ENCODE measurements around the gene NAALADL2. TPM values are rescaled to one million over a fixed set of nuclear protein-coding genes. Genes with fewer than 3 reads are reported as not detected.

The NAALADL2 gene
- total RNA-seq, 6 donors from 2014 or later: 4.4 to 12.6 (median 6.3) TPM

GRCh38 chr3:175591375-175591774 lies 732.2 kb downstream of the NAALADL2 start:
- ATAC-seq (ENCODE audit: low FRiP score in 2 of 2) (no peak), DNase-seq (no peak)
- peaks cover 0 to 5% (median 0%) of the 10 kb centered on the region in 4 donors for H3K9me3 ChIP-seq
- WGBS, 2 donors: 87 to 97% methylated on average over 1 of the region's 1 CpG
- H3K4me1 ChIP-seq: no peaks in the 10 kb centered on the region
- TF ChIP-seq POLR2A (IDR thresholded peaks at IDR 0.05): no peak
- no peak for TF ChIP-seq POLR2AphosphoS5 (IDR thresholded peaks at IDR 0.05)
- TF ChIP-seq, protein P1, sequence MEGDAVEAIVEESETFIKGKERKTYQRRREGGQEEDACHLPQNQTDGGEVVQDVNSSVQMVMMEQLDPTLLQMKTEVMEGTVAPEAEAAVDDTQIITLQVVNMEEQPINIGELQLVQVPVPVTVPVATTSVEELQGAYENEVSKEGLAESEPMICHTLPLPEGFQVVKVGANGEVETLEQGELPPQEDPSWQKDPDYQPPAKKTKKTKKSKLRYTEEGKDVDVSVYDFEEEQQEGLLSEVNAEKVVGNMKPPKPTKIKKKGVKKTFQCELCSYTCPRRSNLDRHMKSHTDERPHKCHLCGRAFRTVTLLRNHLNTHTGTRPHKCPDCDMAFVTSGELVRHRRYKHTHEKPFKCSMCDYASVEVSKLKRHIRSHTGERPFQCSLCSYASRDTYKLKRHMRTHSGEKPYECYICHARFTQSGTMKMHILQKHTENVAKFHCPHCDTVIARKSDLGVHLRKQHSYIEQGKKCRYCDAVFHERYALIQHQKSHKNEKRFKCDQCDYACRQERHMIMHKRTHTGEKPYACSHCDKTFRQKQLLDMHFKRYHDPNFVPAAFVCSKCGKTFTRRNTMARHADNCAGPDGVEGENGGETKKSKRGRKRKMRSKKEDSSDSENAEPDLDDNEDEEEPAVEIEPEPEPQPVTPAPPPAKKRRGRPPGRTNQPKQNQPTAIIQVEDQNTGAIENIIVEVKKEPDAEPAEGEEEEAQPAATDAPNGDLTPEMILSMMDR (IDR thresholded peaks at IDR 0.05): no peak
- TF ChIP-seq EP300 (IDR thresholded peaks at IDR 0.05): no peak
- no peak overlapping the region for H3K4me3 ChIP-seq
- H3K27ac ChIP-seq: no peak overlapping the region
- no peaks in the 10 kb centered on the region for H3K27me3 ChIP-seq
- H3K36me3 ChIP-seq: no peaks in the 10 kb centered on the region

- H3K27me3 ChIP-seq: no peaks in the 10 kb centered on the region
- H3K9me3 ChIP-seq: peaks cover 0 to 5% (median 0%) of the 10 kb centered on the region in 4 donors
- ATAC-seq (ENCODE audit: low FRiP score in 2 of 2) (no peak), DNase-seq (no peak)
- H3K4me1 ChIP-seq: no peaks in the 10 kb centered on the region
- H3K4me3 ChIP-seq: no peak overlapping the region
- TF ChIP-seq POLR2AphosphoS5 (IDR thresholded peaks at IDR 0.05) (no peak), POLR2A (IDR thresholded peaks at IDR 0.05) (no peak), EP300 (IDR thresholded peaks at IDR 0.05) (no peak)
- TF ChIP-seq, protein P1 (IDR thresholded peaks at IDR 0.05): no peak
- H3K27ac ChIP-seq: no peak overlapping the region
- WGBS, 2 donors: 91 to 95% methylated on average over 1 of the region's 1 CpG
- no peaks in the 10 kb centered on the region for H3K36me3 ChIP-seq
These were observed 734.2 kb downstream of the NAALADL2 start for GRCh38 chr3:175593331-175593730.

- DNase-seq (no peak), ATAC-seq (ENCODE audit: low FRiP score in 2 of 2) (no peak)
- no peaks in the 10 kb centered on the region for H3K27me3 ChIP-seq
- 78 to 83% methylated on average over 4 of the region's 4 CpGs for WGBS, 2 donors
- no peak for TF ChIP-seq POLR2AphosphoS5 (IDR thresholded peaks at IDR 0.05)
- TF ChIP-seq, protein P1 (IDR thresholded peaks at IDR 0.05): no peak
- TF ChIP-seq POLR2A (IDR thresholded peaks at IDR 0.05): no peak
- no peaks in the 10 kb centered on the region for H3K36me3 ChIP-seq
- H3K9me3 ChIP-seq: peaks cover 0 to 5% (median 0%) of the 10 kb centered on the region in 4 donors
- H3K4me1 ChIP-seq: no peaks in the 10 kb centered on the region
- no peak overlapping the region for H3K27ac ChIP-seq
- no peak overlapping the region for H3K4me3 ChIP-seq
These were observed 739.6 kb downstream of the NAALADL2 start for GRCh38 chr3:175598740-175599139.

- 80 to 88% methylated on average over 1 of the region's 1 CpG for WGBS, 2 donors
These were observed 742.4 kb downstream of the NAALADL2 start for GRCh38 chr3:175601521-175601920.

DNA sequence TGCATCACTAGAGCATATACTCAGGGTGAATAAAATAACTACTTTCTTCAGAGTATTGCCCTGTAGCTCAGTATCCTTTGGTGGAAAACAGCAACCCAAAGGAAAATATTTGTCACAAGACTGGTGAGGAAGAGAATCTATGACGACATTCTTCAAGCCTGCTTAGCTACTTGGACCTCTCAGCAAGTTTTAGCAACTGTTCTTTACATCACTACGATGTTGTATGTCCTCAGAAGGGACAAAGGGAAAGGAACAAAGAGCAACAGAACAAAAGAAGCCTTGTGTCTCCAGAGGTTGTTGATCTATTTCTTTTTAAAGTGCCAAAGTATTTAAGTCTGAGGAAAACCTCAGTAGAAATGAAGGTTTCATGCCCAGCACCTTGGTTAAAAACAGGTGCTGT lies 746.7 kb downstream of the NAALADL2 start:
- Histone ChIP-seq H3K27ac (no peak overlapping the region), H3K4me3 (no peak overlapping the region), H3K9me3 (no peaks in the 10 kb centered on the region), H3K36me3 (no peaks in the 10 kb centered on the region), H3K27me3 (no peaks in the 10 kb centered on the region), H3K4me1 (no peaks in the 10 kb centered on the region)
- TF ChIP-seq POLR2A (IDR thresholded peaks at IDR 0.05) (no peak), POLR2AphosphoS5 (IDR thresholded peaks at IDR 0.05) (no peak), EP300 (IDR thresholded peaks at IDR 0.05) (no peak)
- TF ChIP-seq, protein P1 (IDR thresholded peaks at IDR 0.05): no peak
- WGBS, 2 donors: 61 to 68% methylated on average over 2 of the region's 2 CpGs
- no peak for ATAC-seq (ENCODE audit: low FRiP score in 2 of 2)
- DNase-seq: no peak

More at GRCh38 chr3:175601521-175601920, 742.4 kb downstream of the NAALADL2 start:
- H3K36me3 ChIP-seq: no peaks in the 10 kb centered on the region
- TF ChIP-seq POLR2AphosphoS5 (IDR thresholded peaks at IDR 0.05) (no peak), POLR2A (IDR thresholded peaks at IDR 0.05) (no peak)
- no peak overlapping the region for H3K4me3 ChIP-seq
- ATAC-seq (ENCODE audit: low FRiP score in 2 of 2) (no peak), DNase-seq (no peak)
- H3K4me1 ChIP-seq: no peaks in the 10 kb centered on the region
- no peak overlapping the region for H3K27ac ChIP-seq
- no peaks in the 10 kb centered on the region for H3K9me3 ChIP-seq
- H3K27me3 ChIP-seq: no peaks in the 10 kb centered on the region

Measured in upper lobe of left lung (tissue), 6 donors.